Upper lobe of left lung (tissue), 6 donors: Measurements from ENCODE around the gene PLGRKT. TPM values are rescaled to one million over a fixed set of nuclear protein-coding genes. Genes with fewer than 3 reads are reported as not detected.

ENCODE experiments used
- ATAC-seq, 2 donors: fragments of 200-7000 bp; cut with Tn5 transposase; one replicate each; pipeline ENCODE4 v1.9.1; 2022; ENCODE audit warnings: mild to moderate bottlenecking in 2 of 2, moderate library complexity in 2 of 2; ENCODE audit not compliant: low FRiP score in 2 of 2
- DNase-seq, 2 donors: peaks; one replicate each; pipeline ENCODE4 v3.0.0-alpha.2; 2019 to 2020
- H3K27ac ChIP-seq, 4 donors: fragments of 200-600 bp; sonication (generic); one replicate each; pipeline ENCODE4 v1.5.1; 2016 to 2019
- H3K27me3 ChIP-seq, 4 donors: fragments of 200-600 bp; sonication (generic); one replicate each; pipeline ENCODE4 v1.5.1; 2017 to 2019
- H3K36me3 ChIP-seq, 4 donors: fragments of 200-600 bp; sonication (generic); one replicate each; pipeline ENCODE4 v1.5.1; 2016 to 2019
- H3K4me1 ChIP-seq, 4 donors: fragments of 200-600 bp; sonication (generic); one replicate each; pipeline ENCODE4 v1.5.1; 2018 to 2019
- H3K4me3 ChIP-seq, 4 donors: fragments of 200-600 bp; sonication (generic); one replicate each; pipeline ENCODE4 v1.5.1; 2017 to 2019; ENCODE audit warnings: mild to moderate bottlenecking in 2 of 4, moderate library complexity in 1 of 4
- H3K9me3 ChIP-seq, 4 donors: fragments of 200-600 bp; sonication (generic); one replicate each; pipeline ENCODE4 v1.5.1; 2018 to 2019
- CTCF ChIP-seq, 6 experiments: fragments of 450-650 bp in 4 of 6; fragments of 200-600 bp in 2 of 6; sonication (generic) in 2 of 6; IDR thresholded peaks; one replicate each; pipeline ENCODE4 v1.5.1; 2016 to 2019; ENCODE audit warnings: antibody characterized with exemption in 6 of 6
- EP300 ChIP-seq, 4 donors: sonication (generic); formaldehyde crosslinking; IDR thresholded peaks; one replicate each; pipeline ENCODE4 v1.5.1; 2017; ENCODE audit warnings: antibody characterized with exemption in 4 of 4, control low read depth in 2 of 4
- POLR2A ChIP-seq, 4 donors: fragments of 450-650 bp; IDR thresholded peaks; one replicate each; pipeline ENCODE4 v1.5.1; 2016 to 2017; ENCODE audit warnings: antibody characterized with exemption in 4 of 4, mild to moderate bottlenecking in 2 of 4
- POLR2AphosphoS5 ChIP-seq, 2 donors: sonication (generic); formaldehyde crosslinking; IDR thresholded peaks; one replicate each; pipeline ENCODE4 v1.5.1; 2017; ENCODE audit warnings: antibody characterized with exemption in 2 of 2
- WGBS, 2 donors: methylation state at CpG; one replicate each; pipeline ENCODE4 v1.1.5; 2017 to 2018; 5-methylcytosine and 5-hydroxymethylcytosine counted together
- total RNA-seq, 6 donors: library from RNA; depleted of rRNA in 4 of 6; stranded (reverse); fragments of >200 nt in 4 of 6; gene quantifications; one replicate each; pipeline versions ENCODE4 v1.1.0 to v1.2.1, GENCODE V29; 2016 to 2021
- donor health status: DM: no; HTN: no; CAD: no; lungs with moderate emphysema.
- donor health status: DM: no; HTN: yes; CAD: no; lungs with severe emphysema.

The PLGRKT gene
- total RNA-seq, 6 donors from 2014 or later: 3.1 to 19.3 (median 14.4) TPM

GRCh38 chr9:5430912-5431311, 6.8 kb downstream of the PLGRKT start:
- H3K9me3 ChIP-seq: no peaks in the 10 kb centered on the region
- no peaks in the 10 kb centered on the region for H3K27me3 ChIP-seq
- H3K27ac ChIP-seq: no peak overlapping the region
- no peak overlapping the region for H3K4me3 ChIP-seq
- DNase-seq (no peak), ATAC-seq (no peak)
- H3K36me3 ChIP-seq: peaks cover 0 to 21% (median 4%) of the 10 kb centered on the region in 4 donors
- 54 to 85% methylated on average over 3 of the region's 3 CpGs for WGBS, 2 donors
- H3K4me1 ChIP-seq: peaks cover 0 to under 1% (median under 1%) of the 10 kb centered on the region in 4 donors
- TF ChIP-seq EP300 (IDR thresholded peaks at IDR 0.05) (no peak), CTCF (IDR thresholded peaks at IDR 0.05) (no peak), POLR2A (IDR thresholded peaks at IDR 0.05) (no peak), POLR2AphosphoS5 (IDR thresholded peaks at IDR 0.05) (no peak)

GRCh38 chr9:5429873-5430564, 7.7 kb downstream of the PLGRKT start:
- WGBS, 2 donors: 92 to 97% methylated on average over 10 of the region's 10 CpGs
- TF ChIP-seq POLR2AphosphoS5 (IDR thresholded peaks at IDR 0.05) (no peak), POLR2A (IDR thresholded peaks at IDR 0.05) (no peak), CTCF (IDR thresholded peaks at IDR 0.05) (no peak), EP300 (IDR thresholded peaks at IDR 0.05) (no peak)
- ATAC-seq (no peak), DNase-seq (no peak)
- Histone ChIP-seq H3K27me3 (no peaks in the 10 kb centered on the region), H3K27ac (no peak overlapping the region), H3K4me3 (no peak overlapping the region), H3K4me1 (no peaks in the 10 kb centered on the region), H3K36me3 (peaks cover 0 to 19% (median 4%) of the 10 kb centered on the region in 4 donors), H3K9me3 (no peaks in the 10 kb centered on the region)

GRCh38 chr9:5428794-5429528, 8.8 kb downstream of the PLGRKT start:
- H3K36me3 ChIP-seq: peaks cover 0 to 15% (median 0%) of the 10 kb centered on the region in 4 donors
- no peaks in the 10 kb centered on the region for H3K4me1 ChIP-seq
- H3K9me3 ChIP-seq: no peaks in the 10 kb centered on the region
- 91 to 95% methylated on average over 2 of the region's 2 CpGs for WGBS, 2 donors
- H3K4me3 ChIP-seq: no peak overlapping the region
- H3K27me3 ChIP-seq: no peaks in the 10 kb centered on the region
- no peak overlapping the region for H3K27ac ChIP-seq
- TF ChIP-seq CTCF (IDR thresholded peaks at IDR 0.05) (no peak), POLR2AphosphoS5 (IDR thresholded peaks at IDR 0.05) (no peak), EP300 (IDR thresholded peaks at IDR 0.05) (no peak)
- ATAC-seq (no peak), DNase-seq (no peak)

- no peaks in the 10 kb centered on the region for H3K27me3 ChIP-seq
- peaks cover 0 to 15% (median 0%) of the 10 kb centered on the region in 4 donors for H3K36me3 ChIP-seq
- WGBS, 2 donors: 65 to 74% methylated on average over 3 of the region's 3 CpGs
- ATAC-seq (no peak), DNase-seq (no peak)
- no peaks in the 10 kb centered on the region for H3K4me1 ChIP-seq
- TF ChIP-seq POLR2A (IDR thresholded peaks at IDR 0.05) (no peak), POLR2AphosphoS5 (IDR thresholded peaks at IDR 0.05) (no peak), CTCF (IDR thresholded peaks at IDR 0.05) (no peak), EP300 (IDR thresholded peaks at IDR 0.05) (no peak)
- H3K9me3 ChIP-seq: no peaks in the 10 kb centered on the region
- no peak overlapping the region for H3K4me3 ChIP-seq
- no peak overlapping the region for H3K27ac ChIP-seq
Measured at GRCh38 chr9:5428172-5428571, 9.6 kb downstream of the PLGRKT start.
